Choroid plexus epithelial cell (primary cell): Measurements from ENCODE around the gene OR6Q1.

ENCODE experiments used
- DNase-seq: peaks from one replicate; pipeline ENCODE4 v3.0.0-alpha.2; 2010; ENCODE audit warnings: low read depth
- H3K4me3 ChIP-seq: 2 replicates; pipeline ENCODE4 v1.5.1; 2011; ENCODE audit warnings: low read depth, mild to moderate bottlenecking, control low read depth, low read length, moderate library complexity
- TF ChIP-seq, protein P1 (sequence below): conservative IDR thresholded peaks from 2 replicates; pipeline ENCODE4 v1.5.1; 2011; ENCODE audit warnings: low read depth, mild to moderate bottlenecking, control low read depth, inconsistent platforms, low read length, moderate library complexity

Gene OR6Q1

DNA sequence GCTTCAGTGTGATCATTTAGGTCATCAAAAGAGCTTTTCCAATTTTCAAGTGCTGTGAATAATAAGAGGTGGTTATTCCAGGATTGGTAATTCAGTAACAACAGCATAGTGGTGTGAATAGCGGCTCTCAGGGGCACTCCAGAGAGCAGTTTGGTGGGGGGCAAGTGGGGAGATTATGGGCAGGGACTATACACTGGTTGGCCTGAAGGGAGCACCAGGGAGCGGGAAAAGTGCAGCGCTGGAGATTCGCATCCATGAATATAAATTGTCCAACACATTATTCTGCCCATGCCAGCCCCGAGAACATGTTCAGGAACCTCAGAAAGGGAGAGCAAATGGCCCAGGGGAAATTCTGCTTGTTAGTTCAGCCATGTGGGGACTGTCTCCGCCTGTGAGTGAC lies 37.9 kb downstream of the OR6Q1 start:
- no peak for DNase-seq
- H3K4me3 ChIP-seq: no peak overlapping the region
- TF ChIP-seq, protein P1, sequence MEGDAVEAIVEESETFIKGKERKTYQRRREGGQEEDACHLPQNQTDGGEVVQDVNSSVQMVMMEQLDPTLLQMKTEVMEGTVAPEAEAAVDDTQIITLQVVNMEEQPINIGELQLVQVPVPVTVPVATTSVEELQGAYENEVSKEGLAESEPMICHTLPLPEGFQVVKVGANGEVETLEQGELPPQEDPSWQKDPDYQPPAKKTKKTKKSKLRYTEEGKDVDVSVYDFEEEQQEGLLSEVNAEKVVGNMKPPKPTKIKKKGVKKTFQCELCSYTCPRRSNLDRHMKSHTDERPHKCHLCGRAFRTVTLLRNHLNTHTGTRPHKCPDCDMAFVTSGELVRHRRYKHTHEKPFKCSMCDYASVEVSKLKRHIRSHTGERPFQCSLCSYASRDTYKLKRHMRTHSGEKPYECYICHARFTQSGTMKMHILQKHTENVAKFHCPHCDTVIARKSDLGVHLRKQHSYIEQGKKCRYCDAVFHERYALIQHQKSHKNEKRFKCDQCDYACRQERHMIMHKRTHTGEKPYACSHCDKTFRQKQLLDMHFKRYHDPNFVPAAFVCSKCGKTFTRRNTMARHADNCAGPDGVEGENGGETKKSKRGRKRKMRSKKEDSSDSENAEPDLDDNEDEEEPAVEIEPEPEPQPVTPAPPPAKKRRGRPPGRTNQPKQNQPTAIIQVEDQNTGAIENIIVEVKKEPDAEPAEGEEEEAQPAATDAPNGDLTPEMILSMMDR: no peak

DNA sequence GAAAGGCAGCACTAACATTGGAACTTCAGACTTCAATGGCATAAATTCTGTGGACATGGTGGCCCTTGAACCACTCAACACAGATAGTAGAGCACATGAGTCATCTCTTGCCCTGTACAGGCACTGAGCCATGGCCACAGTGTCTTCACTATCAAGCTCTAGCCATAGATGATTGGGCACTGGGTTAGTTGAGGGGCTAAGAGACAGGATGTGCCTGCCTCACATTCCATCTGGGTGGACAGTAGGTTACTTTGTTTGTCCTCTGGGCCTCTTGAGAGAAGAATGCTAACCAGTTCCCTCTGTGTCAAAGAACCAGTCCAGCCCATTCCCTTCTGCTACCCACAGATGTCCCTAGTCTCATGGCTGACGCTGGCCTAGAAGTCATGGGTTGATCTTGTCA lies 39.8 kb downstream of the OR6Q1 start:
- TF ChIP-seq, protein P1: no peak
- no peak for DNase-seq
- H3K4me3 ChIP-seq: no peak overlapping the region

DNA sequence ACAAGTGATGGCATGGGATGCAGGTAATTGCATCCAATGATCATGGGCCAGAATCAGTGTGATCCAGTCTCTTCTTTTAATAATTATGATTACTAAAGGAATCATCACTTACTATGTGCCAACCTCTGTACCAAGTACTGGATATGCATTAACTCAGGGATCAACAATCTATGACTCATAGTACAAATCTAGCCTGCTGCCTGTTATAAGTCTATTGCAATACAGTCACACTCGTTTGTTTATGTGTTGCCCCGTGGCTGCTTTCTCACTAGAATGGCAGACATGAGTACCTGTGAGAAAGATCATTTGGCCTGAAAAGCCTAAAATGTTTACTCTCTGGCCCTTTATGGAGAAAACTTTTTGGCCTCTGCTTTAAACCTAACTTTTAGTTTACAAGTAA lies 45.0 kb downstream of the OR6Q1 start:
- TF ChIP-seq, protein P1: no peak
- no peak for DNase-seq

More for the DNA sequence above, 45.0 kb downstream of the OR6Q1 start:
- H3K4me3 ChIP-seq: no peak overlapping the region
